Naive thymus-derived CD4-positive, alpha-beta T cell (primary cell): ENCODE results near the gene MYL3. TPM values are rescaled to one million over a fixed set of nuclear protein-coding genes. Genes with fewer than 3 reads are reported as not detected.
"Not testable (repeated sequence)": the region's sequence is repeated elsewhere in the genome, so short reads cannot be mapped to it uniquely, and the experiment has no call there.

ENCODE experiments used
- ATAC-seq: fragments of 150-1000 bp; cut with Tn5 transposase; 2 replicates; pipeline ENCODE4 v1.10.0; 2021; ENCODE audit warnings: mild to moderate bottlenecking, moderate library complexity
- CTCF ChIA-PET: fragments of 350-600 bp; sonication (Branson Sonifier 250); formaldehyde crosslinking; loops from one replicate; lab custom pipeline; 2021; ENCODE audit warnings: antibody characterized with exemption; lab: Charles Lee
- POLR2A ChIA-PET: fragments of 350-600 bp; sonication (Branson Sonifier 250); formaldehyde crosslinking; loops from one replicate; lab custom pipeline; 2021; ENCODE audit warnings: antibody characterized with exemption, inconsistent platforms; lab: Charles Lee
- DNase-seq, 9 donors: peaks; one replicate each; pipeline versions ENCODE4 v3.0.0 to v3.0.0-alpha.2; 2020 to 2022; ENCODE audit warnings: mixed read lengths in 1 of 9
- H3K27ac ChIP-seq: one replicate; pipeline ENCODE4 v1.7.0; 2013; ENCODE audit warnings: mild to moderate bottlenecking, low read depth, low read length, moderate library complexity
- H3K27me3 ChIP-seq, 2 donors: one replicate each; pipeline ENCODE4 v1.7.0; 2013; ENCODE audit warnings: low read length in 2 of 2, mild to moderate bottlenecking in 2 of 2, moderate library complexity in 2 of 2; ENCODE audit not compliant: control insufficient read depth in 2 of 2, insufficient read depth in 2 of 2
- H3K36me3 ChIP-seq, 3 experiments: 1 replicate in 2 of 3; 2 replicates in 1 of 3; pipeline ENCODE4 v1.7.0; 2013; ENCODE audit warnings: low read length in 3 of 3, mild to moderate bottlenecking in 3 of 3, moderate library complexity in 1 of 3; ENCODE audit not compliant: insufficient read depth in 3 of 3, control insufficient read depth in 2 of 3
- H3K4me1 ChIP-seq, 2 donors: one replicate each; pipeline ENCODE4 v1.7.0; 2013; ENCODE audit warnings: low read length in 2 of 2, mild to moderate bottlenecking in 2 of 2, moderate library complexity in 1 of 2; ENCODE audit not compliant: control insufficient read depth in 2 of 2, insufficient read depth in 2 of 2
- H3K4me3 ChIP-seq: 2 replicates; pipeline ENCODE4 v1.7.0; 2013; ENCODE audit warnings: mild to moderate bottlenecking, low read length
- H3K9me3 ChIP-seq, 3 experiments: 1 replicate in 2 of 3; 2 replicates in 1 of 3; pipeline ENCODE4 v1.7.0; 2013; ENCODE audit warnings: low read length in 3 of 3; ENCODE audit not compliant: control insufficient read depth in 2 of 3
- H3K27ac Mint-ChIP-seq, 9 donors: one replicate each; pipeline ENCODE4 v1.8.0; 2020 to 2022; ENCODE audit warnings: mixed read lengths in 9 of 9, mild to moderate bottlenecking in 8 of 9, moderate library complexity in 5 of 9, inconsistent platforms in 2 of 9
- H3K27me3 Mint-ChIP-seq, 5 donors: one replicate each; pipeline ENCODE4 v1.8.0; 2021 to 2022; ENCODE audit warnings: mixed read lengths in 5 of 5, mild to moderate bottlenecking in 1 of 5
- H3K36me3 Mint-ChIP-seq, 5 donors: one replicate each; pipeline ENCODE4 v1.8.0; 2020 to 2022; ENCODE audit warnings: mixed read lengths in 5 of 5, mild to moderate bottlenecking in 3 of 5, inconsistent platforms in 1 of 5
- H3K4me1 Mint-ChIP-seq, 7 donors: one replicate each; pipeline ENCODE4 v1.8.0; 2020 to 2022; ENCODE audit warnings: mixed read lengths in 7 of 7, mild to moderate bottlenecking in 3 of 7, inconsistent platforms in 1 of 7
- H3K4me3 Mint-ChIP-seq, 10 donors: one replicate each; pipeline ENCODE4 v1.8.0; 2020 to 2022; ENCODE audit warnings: mild to moderate bottlenecking in 10 of 10, mixed read lengths in 10 of 10, moderate library complexity in 6 of 10, inconsistent platforms in 2 of 10
- H3K9me3 Mint-ChIP-seq, 11 donors: one replicate each; pipeline ENCODE4 v1.8.0; 2020 to 2022; ENCODE audit warnings: mixed read lengths in 11 of 11, mild to moderate bottlenecking in 4 of 11, inconsistent platforms in 1 of 11, moderate library complexity in 1 of 11
- intact Hi-C, 2 donors: fragments of 100-400 bp; cut with micrococcal nuclease; formaldehyde crosslinking; loops; one replicate each; pipeline ENCODE4 v1.15.1; 2023
- polyA plus RNA-seq, 2 donors: library from polyadenylated mRNA; unstranded; fragments of 300-500 nt; fragmentation: Illumina TruSeq; gene quantifications; one replicate each; pipeline ENCODE4 v1.2.3, GENCODE V29; 2021
- total RNA-seq, 6 experiments: library from RNA in 5 of 6; stranded (reverse) in 5 of 6; gene quantifications; 1 replicate in 5 of 6; 2 replicates in 1 of 6; pipeline ENCODE4 v1.2.3 and lab custom pipeline; 2021 to 2026

MYL3 gene
- total RNA-seq = not detected
- not detected for polyA plus RNA-seq
- not detected for total RNA-seq (lab: John Stamatoyannopoulos, UW)

DNA sequence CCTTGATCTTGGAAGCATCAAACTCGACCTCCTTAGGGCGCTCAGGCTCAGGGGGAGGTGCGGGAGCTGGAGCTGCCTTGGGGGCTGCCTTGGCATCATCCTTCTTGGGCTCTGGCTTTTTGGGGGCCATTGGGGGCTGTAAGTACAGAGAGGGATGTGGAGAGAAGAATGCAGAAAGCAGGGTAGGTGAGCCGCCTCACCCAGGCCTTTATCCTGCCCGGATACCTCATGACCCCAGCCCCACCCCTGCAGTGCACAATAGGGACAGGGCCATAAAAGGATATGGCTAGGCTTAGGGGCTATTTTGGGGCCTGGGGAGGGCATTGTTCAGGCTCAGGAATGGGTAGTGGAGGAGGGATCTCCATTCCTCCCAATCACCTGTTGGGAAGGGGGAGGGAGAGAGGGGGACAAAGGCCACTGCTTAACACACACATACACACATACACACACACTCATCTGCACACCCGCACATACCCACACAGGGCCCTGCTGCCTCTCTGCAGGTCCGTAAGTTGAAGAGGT lies at the start of gene MYL3:
Gene MYL3 (minus strand): TSS at position 184 of the 522 bp plus-strand sequence. CDS start 54 bp downstream, at position 130.
- CTCF ChIA-PET = interaction anchor here (1.1 kb wide), 1 partner anchor 29 kb away, joined by 3 read pairs; no protein-coding TSS in a partner anchor
- H3K27me3 Mint-ChIP-seq = no peaks in the 10 kb centered on the region
- H3K27ac ChIP-seq = no peak within 1 kb of the TSS
- H3K4me3 ChIP-seq = no peak within 1 kb of the TSS
- no peak within 1 kb of the TSS for H3K4me3 Mint-ChIP-seq
- H3K27ac Mint-ChIP-seq = no peak within 1 kb of the TSS
- ATAC-seq (no peak), DNase-seq (no peak)
- no peaks in the 10 kb centered on the region for H3K36me3 Mint-ChIP-seq
- POLR2A ChIA-PET = no interaction called here
- no peaks in the 10 kb centered on the region for H3K9me3 Mint-ChIP-seq
- no peaks in the 10 kb centered on the region for H3K4me1 Mint-ChIP-seq
- H3K36me3 ChIP-seq = no peaks in the 10 kb centered on the region
- H3K9me3 ChIP-seq = no peaks in the 10 kb centered on the region
- H3K27me3 ChIP-seq = no peaks in the 10 kb centered on the region
- H3K4me1 ChIP-seq = no peaks in the 10 kb centered on the region
- intact Hi-C loops = no loop called here

DNA sequence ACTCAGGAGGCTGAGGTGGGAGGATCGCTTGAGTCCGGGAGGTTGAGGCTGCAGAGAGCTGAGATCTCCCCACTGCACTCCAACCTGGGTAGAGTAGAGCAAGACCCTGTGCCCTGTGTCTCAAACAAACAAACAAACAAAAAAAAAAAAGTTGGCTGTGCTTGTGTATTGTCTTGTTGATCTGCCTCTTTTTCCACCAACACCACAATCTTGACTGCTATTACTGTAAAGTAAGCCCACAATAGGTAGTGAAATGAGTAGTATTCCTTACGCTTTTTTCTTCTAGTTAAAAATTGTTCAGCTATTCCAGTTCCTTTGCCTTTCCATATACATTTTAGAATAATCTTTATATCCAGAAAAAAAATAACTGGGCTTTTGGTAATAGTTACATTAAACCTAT lies 49.7 kb upstream of the MYL3 start:
- Histone ChIP-seq H3K27me3 (no peaks in the 10 kb centered on the region), H3K27ac (no peak overlapping the region), H3K36me3 (peaks cover 0 to 6% (median 4%) of the 10 kb centered on the region in 3 experiments), H3K4me3 (no peak overlapping the region), H3K4me1 (peaks cover 11 to 17% of the 10 kb centered on the region in 2 donors), H3K9me3 (no peaks in the 10 kb centered on the region)
- Mint-ChIP-seq H3K4me3 (no peak overlapping the region), H3K4me1 (peaks cover 12 to 30% (median 18%) of the 10 kb centered on the region in 7 donors), H3K27me3 (no peaks in the 10 kb centered on the region), H3K9me3 (peaks cover 0 to 5% (median 0%) of the 10 kb centered on the region in 11 donors), H3K27ac (peak overlapping the region in 3 of 9 donors; percentile 1 to 43 (median 19)), H3K36me3 (peaks cover 4 to 17% (median 16%) of the 10 kb centered on the region in 5 donors)
- POLR2A ChIA-PET = no interaction called here
- CTCF ChIA-PET = interaction anchor here (0.6 to 1.0 kb wide), 2 partner anchors 46 to 79 kb away, joined by 3 to 5 read pairs; no protein-coding TSS in a partner anchor
- intact Hi-C loops = loop anchor here in 1 of 2 donors (10.0 kb wide), 1 partner anchor 412 kb away; no protein-coding TSS in a partner anchor
- no peak for DNase-seq
- ATAC-seq = no peak

DNA sequence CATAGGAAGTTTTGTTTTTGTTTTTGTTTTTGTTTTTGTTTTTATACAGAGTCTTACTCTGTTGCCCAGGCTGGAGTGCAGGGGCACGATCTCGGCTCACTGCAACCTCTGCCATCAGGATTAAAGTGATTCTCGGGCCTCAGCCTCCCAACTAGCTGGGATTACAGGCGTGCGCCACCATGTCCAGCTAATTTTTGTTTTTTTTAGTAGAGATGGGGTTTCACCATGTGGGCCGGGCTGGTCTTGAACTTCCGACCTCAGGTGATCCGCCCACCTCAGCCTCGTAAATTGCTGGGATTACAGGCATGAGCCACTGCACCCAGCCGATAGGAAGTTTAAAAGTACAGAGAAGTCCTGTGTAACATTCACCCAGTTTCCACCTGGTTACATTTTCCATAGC lies 47.7 kb upstream of the MYL3 start:
- H3K4me3 Mint-ChIP-seq, H3K36me3 Mint-ChIP-seq, ATAC-seq, H3K4me3 ChIP-seq, H3K27me3 Mint-ChIP-seq, POLR2A ChIA-PET, H3K27me3 ChIP-seq, H3K27ac ChIP-seq, H3K9me3 Mint-ChIP-seq, H3K9me3 ChIP-seq, DNase-seq, H3K27ac Mint-ChIP-seq, H3K36me3 ChIP-seq: not testable (repeated sequence)
- intact Hi-C loops = loop anchor here in 1 of 2 donors (10.0 kb wide), 1 partner anchor 414 kb away; no protein-coding TSS in a partner anchor
- peaks cover 8 to 26% (median 18%) of the 10 kb centered on the region in 7 donors for H3K4me1 Mint-ChIP-seq
- CTCF ChIA-PET = interaction anchor here (1.0 kb wide), 1 partner anchor 9 kb away, joined by 3 read pairs; no protein-coding TSS in a partner anchor
- peaks cover 11 to 17% of the 10 kb centered on the region in 2 donors for H3K4me1 ChIP-seq

DNA sequence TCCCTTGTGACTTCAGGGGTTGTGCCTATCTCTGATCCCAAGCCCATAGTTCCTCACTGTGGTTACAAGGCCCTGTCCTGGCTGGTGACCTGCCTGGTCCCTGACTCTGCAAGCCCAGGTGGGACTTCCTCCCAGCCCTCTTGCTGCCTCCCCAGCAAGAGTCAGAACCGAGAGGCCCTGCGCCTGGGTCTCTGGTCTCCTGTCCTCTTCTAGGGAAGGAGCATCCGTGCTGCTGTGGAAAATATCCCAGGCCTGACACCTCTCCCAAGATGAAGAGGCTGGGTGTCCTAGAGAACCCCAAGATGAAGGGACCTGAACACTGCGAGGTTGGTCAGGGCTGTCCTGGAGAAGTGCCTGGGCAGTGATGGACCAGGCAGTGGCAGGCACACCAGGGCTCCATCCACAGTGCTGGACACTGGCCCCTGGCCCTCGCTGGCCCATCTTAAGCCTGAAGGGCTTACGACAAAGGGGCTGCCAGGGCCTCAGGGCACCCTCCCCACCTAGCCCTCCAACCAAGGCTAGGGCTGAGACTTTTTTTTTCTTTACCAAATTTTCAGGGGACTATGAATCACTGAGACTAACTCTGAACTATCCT lies 47.0 kb upstream of the MYL3 start:
- ATAC-seq = no peak
- no peaks in the 10 kb centered on the region for H3K9me3 ChIP-seq
- intact Hi-C loops = loop anchor here in 1 of 2 donors (10.0 kb wide), 1 partner anchor 415 kb away; no protein-coding TSS in a partner anchor
- H3K36me3 ChIP-seq = no peaks in the 10 kb centered on the region
- peaks cover 8 to 21% (median 18%) of the 10 kb centered on the region in 7 donors for H3K4me1 Mint-ChIP-seq
- no peak overlapping the region for H3K27ac Mint-ChIP-seq
- no peaks in the 10 kb centered on the region for H3K27me3 Mint-ChIP-seq
- no peaks in the 10 kb centered on the region for H3K27me3 ChIP-seq
- peaks cover 0 to 7% (median 0%) of the 10 kb centered on the region in 5 donors for H3K36me3 Mint-ChIP-seq
- H3K4me1 ChIP-seq = peaks cover 11 to 17% of the 10 kb centered on the region in 2 donors
- no peak overlapping the region for H3K27ac ChIP-seq
- CTCF ChIA-PET = interaction anchor here (0.6 to 1.7 kb wide), 5 partner anchors 8 to 244 kb away, joined by 3 to 8 read pairs (median 3); no protein-coding TSS in a partner anchor
- no peaks in the 10 kb centered on the region for H3K9me3 Mint-ChIP-seq
- DNase-seq = no peak
- POLR2A ChIA-PET = no interaction called here
- H3K4me3 ChIP-seq = no peak overlapping the region
- H3K4me3 Mint-ChIP-seq = no peak overlapping the region

DNA sequence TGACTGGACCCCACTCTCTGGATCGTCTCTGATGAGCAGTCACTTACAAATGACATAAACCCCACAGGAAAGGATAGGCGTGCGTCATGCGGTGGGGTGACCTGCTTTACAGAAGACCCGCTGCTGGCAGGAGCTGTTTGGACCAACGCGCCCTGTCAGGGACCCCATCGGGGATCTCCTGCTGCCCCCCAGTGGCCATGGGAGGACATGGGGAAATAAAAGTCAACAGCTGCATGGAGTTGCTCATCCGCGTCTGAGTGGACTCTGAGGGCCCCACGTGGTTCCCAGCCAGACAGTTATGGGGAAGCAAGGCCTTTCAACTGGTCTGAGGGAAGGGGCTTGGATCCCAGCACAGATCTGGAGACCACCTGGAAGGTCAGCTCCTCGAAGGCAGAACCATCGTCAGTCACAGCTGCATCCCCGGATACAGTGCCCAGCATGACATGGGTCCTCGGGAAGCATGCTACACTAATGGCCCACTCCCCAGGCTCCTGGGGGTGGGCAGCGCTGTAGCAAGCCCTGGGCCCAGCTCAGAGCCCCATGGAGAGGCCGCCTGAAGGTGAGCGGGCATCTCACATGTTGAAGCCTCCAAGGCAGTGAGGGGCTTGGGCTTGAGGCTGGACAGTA lies 46.4 kb upstream of the MYL3 start:
- Mint-ChIP-seq H3K4me3 (no peak overlapping the region), H3K27me3 (no peaks in the 10 kb centered on the region), H3K9me3 (no peaks in the 10 kb centered on the region)

DNA sequence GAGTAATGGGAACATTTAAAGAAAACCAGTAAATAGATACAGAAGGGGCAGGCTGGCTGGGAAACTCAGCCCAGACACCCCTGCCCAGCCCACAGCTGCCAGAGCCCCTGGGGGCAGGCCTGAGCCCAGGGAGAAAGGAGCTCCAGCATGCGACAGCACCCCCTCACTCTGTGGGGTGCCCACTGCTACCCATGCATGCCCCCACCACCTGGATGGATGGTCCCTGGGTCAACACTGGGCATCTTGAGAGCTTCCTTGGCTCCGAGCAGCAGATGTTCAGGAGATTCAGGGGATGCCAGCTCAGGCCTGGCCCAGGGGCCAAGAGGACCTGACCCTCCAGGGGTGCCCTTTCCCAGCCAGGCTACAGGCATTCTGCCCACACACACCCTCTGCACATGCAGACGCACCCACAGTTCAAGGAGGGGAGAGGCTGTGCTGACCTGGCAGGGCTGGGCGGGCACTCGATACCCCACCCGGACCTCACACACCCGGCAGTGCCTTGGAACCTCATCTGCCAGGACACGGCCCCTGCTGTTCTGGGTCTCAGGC lies 45.8 kb upstream of the MYL3 start:
- Mint-ChIP-seq H3K4me1 (peaks cover 8 to 17% (median 16%) of the 10 kb centered on the region in 7 donors), H3K27me3 (no peaks in the 10 kb centered on the region), H3K9me3 (no peaks in the 10 kb centered on the region), H3K27ac (peak overlapping the region in 1 of 9 donors; percentile 6), H3K4me3 (no peak overlapping the region), H3K36me3 (peaks cover 0 to 5% (median 0%) of the 10 kb centered on the region in 5 donors)
- ChIA-PET POLR2A (no interaction called here), CTCF (interaction anchor here (0.6 to 1.7 kb wide), 7 partner anchors 9 to 262 kb away, joined by 3 to 9 read pairs (median 4); no protein-coding TSS in a partner anchor)
- peaks cover 11 to 17% of the 10 kb centered on the region in 2 donors for H3K4me1 ChIP-seq
- H3K9me3 ChIP-seq = no peaks in the 10 kb centered on the region
- no peak overlapping the region for H3K27ac ChIP-seq
- H3K4me3 ChIP-seq = no peak overlapping the region
- peak in 1 of 9 donors; percentile 16 for DNase-seq
- intact Hi-C loops = loop anchor here (1.0 kb wide), 5 partner anchors 43 to 246 kb away; no protein-coding TSS in a partner anchor
- no peaks in the 10 kb centered on the region for H3K36me3 ChIP-seq
- H3K27me3 ChIP-seq = no peaks in the 10 kb centered on the region
- ATAC-seq = no peak

More for the DNA sequence above, 46.4 kb upstream of the MYL3 start:
- Histone ChIP-seq H3K27me3 (no peaks in the 10 kb centered on the region), H3K4me1 (peaks cover 11 to 17% of the 10 kb centered on the region in 2 donors), H3K36me3 (no peaks in the 10 kb centered on the region), H3K9me3 (no peaks in the 10 kb centered on the region), H3K4me3 (no peak overlapping the region), H3K27ac (no peak overlapping the region)
- DNase-seq (peak; percentile 42 to 76 (median 64)), ATAC-seq (peak; percentile 89)
- Mint-ChIP-seq H3K36me3 (peaks cover 0 to 5% (median 0%) of the 10 kb centered on the region in 5 donors), H3K27ac (peak overlapping the region in 1 of 9 donors; percentile 6), H3K4me1 (peaks cover 8 to 19% (median 17%) of the 10 kb centered on the region in 7 donors)
- intact Hi-C loops = loop anchor here (1.0 to 10.0 kb wide), 6 partner anchors 43 to 415 kb away; no protein-coding TSS in a partner anchor
- CTCF ChIA-PET = interaction anchor here (0.6 to 1.7 kb wide), 8 partner anchors 9 to 262 kb away, joined by 3 to 9 read pairs (median 4); no protein-coding TSS in a partner anchor
- POLR2A ChIA-PET = no interaction called here
